H1 (cell line): ENCODE data around the gene SPRYD4. TPM values are rescaled to one million over a fixed set of nuclear protein-coding genes. Genes with fewer than 3 reads are reported as not detected.

Source experiments
- CTCF ChIA-PET: fragments of 300-600 bp; sonication (Branson Sonifier 250); formaldehyde crosslinking; loops from one replicate; lab custom pipeline; 2021; ENCODE audit not compliant: partially characterized antibody; lab: Charles Lee
- POLR2A ChIA-PET: fragments of 300-600 bp; sonication (Branson Sonifier 250); formaldehyde crosslinking; loops from one replicate; lab custom pipeline; 2021; ENCODE audit warnings: inconsistent platforms; ENCODE audit not compliant: partially characterized antibody; lab: Charles Lee
- DNase-seq, 2 experiments: peaks; one replicate each; pipeline versions ENCODE4 v3.0.0 to v3.0.0-alpha.2; 2010 to 2022; ENCODE audit warnings: low spot score in 2 of 2, low read depth in 1 of 2, mixed read lengths in 1 of 2
- FAIRE-seq: peaks from 2 replicates; lab custom pipeline; 2011; peaks lifted over from hg19 to GRCh38; lab: Jason Lieb, UNC
- H2AFZ ChIP-seq: 2 replicates; pipeline ENCODE4 v1.8.1; 2012; ENCODE audit warnings: low read length, inconsistent platforms
- H2AK5ac ChIP-seq: 2 replicates; pipeline ENCODE4 v1.6.1; 2013; ENCODE audit warnings: low read depth, low read length
- H2BK120ac ChIP-seq: replicated peaks from 2 replicates; pipeline ENCODE3; 2013; ENCODE audit warnings: low read depth, low read length, inconsistent platforms
- H2BK12ac ChIP-seq: 2 replicates; pipeline ENCODE4 v1.6.1; 2013; ENCODE audit warnings: low read depth, low read length
- H2BK15ac ChIP-seq: 2 replicates; pipeline ENCODE4 v1.6.1; 2013; ENCODE audit warnings: low read length
- H2BK20ac ChIP-seq: 2 replicates; pipeline ENCODE4 v1.6.1; 2013; ENCODE audit warnings: low read length
- H2BK5ac ChIP-seq: 2 replicates; pipeline ENCODE4 v1.6.1; 2013; ENCODE audit warnings: low read depth, low read length
- H3K14ac ChIP-seq: 2 replicates; pipeline ENCODE4 v1.6.1; 2013; ENCODE audit warnings: inconsistent platforms; ENCODE audit not compliant: insufficient read length
- H3K18ac ChIP-seq: 2 replicates; pipeline ENCODE4 v1.6.1; 2013; ENCODE audit warnings: low read length; ENCODE audit errors: extremely low read depth
- H3K23ac ChIP-seq: 2 replicates; pipeline ENCODE4 v1.6.1; 2013; ENCODE audit warnings: inconsistent platforms; ENCODE audit not compliant: insufficient read length
- H3K23me2 ChIP-seq: 2 replicates; pipeline ENCODE4 v1.6.1; 2013; ENCODE audit warnings: low read depth, low read length
- H3K27ac ChIP-seq: 2 replicates; pipeline ENCODE4 v1.6.1; 2011; ENCODE audit warnings: low read depth, low read length, inconsistent platforms
- H3K27me3 ChIP-seq, 4 experiments: replicated peaks in 1 of 4; 1 replicate in 1 of 4; 2 replicates in 3 of 4; pipeline versions ENCODE4 v1.6.1 to v1.8.1; 2011 to 2013; ENCODE audit warnings: low read length in 3 of 4, mild to moderate bottlenecking in 3 of 4, inconsistent platforms in 2 of 4, mixed read lengths in 2 of 4, moderate library complexity in 1 of 4; ENCODE audit not compliant: control insufficient read depth in 3 of 4, insufficient read depth in 3 of 4; ENCODE audit errors: extremely low read depth in 1 of 4
- H3K36me3 ChIP-seq, 4 experiments: 2 replicates each; pipeline versions ENCODE4 v1.6.1 to v1.8.1; 2011 to 2013; ENCODE audit warnings: mild to moderate bottlenecking in 4 of 4, low read length in 3 of 4, moderate library complexity in 2 of 4, control low read depth in 1 of 4, inconsistent platforms in 1 of 4; ENCODE audit not compliant: insufficient read depth in 4 of 4, control insufficient read depth in 2 of 4
- H3K4ac ChIP-seq: replicated peaks from 2 replicates; pipeline ENCODE3; 2013; ENCODE audit warnings: low read length, low read depth, mixed read lengths, inconsistent platforms; ENCODE audit not compliant: insufficient read length
- H3K4me1 ChIP-seq, 4 experiments: replicated peaks in 1 of 4; 1 replicate in 1 of 4; 2 replicates in 3 of 4; pipeline versions ENCODE4 v1.6.1 to v1.8.1; 2011 to 2013; ENCODE audit warnings: low read length in 3 of 4, inconsistent platforms in 2 of 4, mixed read lengths in 1 of 4; ENCODE audit not compliant: insufficient read depth in 4 of 4, control insufficient read depth in 3 of 4
- H3K4me2 ChIP-seq, 2 experiments: 2 replicates each; pipeline versions ENCODE4 v1.6.1 to v1.8.1; 2011 to 2013; ENCODE audit warnings: low read depth in 2 of 2, low read length in 2 of 2, control low read depth in 1 of 2, inconsistent platforms in 1 of 2, mild to moderate bottlenecking in 1 of 2; ENCODE audit not compliant: insufficient read depth in 1 of 2
- H3K4me3 ChIP-seq, 4 experiments: fragments of 200-600, 300-600 bp in 1 of 4; sonication (generic), shearing (Covaris generic), sonication (Bioruptor Twin) in 1 of 4; 2 replicates each; pipeline versions ENCODE4 v1.5.1 to v1.8.1; 2011 to 2016; ENCODE audit warnings: low read length in 4 of 4, low read depth in 3 of 4, control low read depth in 2 of 4, inconsistent platforms in 2 of 4, mild to moderate bottlenecking in 2 of 4, mixed read lengths in 1 of 4, moderate library complexity in 1 of 4; ENCODE audit not compliant: insufficient read depth in 2 of 4; ENCODE audit errors: extremely low read depth in 1 of 4
- H3K56ac ChIP-seq: replicated peaks from 2 replicates; pipeline ENCODE3; 2013; ENCODE audit warnings: low read depth, mild to moderate bottlenecking, mixed read lengths, low read length, inconsistent platforms; ENCODE audit not compliant: insufficient read length
- H3K79me1 ChIP-seq: 2 replicates; pipeline ENCODE4 v1.6.1; 2013; ENCODE audit warnings: low read depth, low read length, control low read depth
- H3K79me2 ChIP-seq, 2 experiments: 2 replicates each; pipeline versions ENCODE4 v1.6.1 to v1.8.1; 2012 to 2013; ENCODE audit warnings: low read length in 2 of 2, mild to moderate bottlenecking in 2 of 2, inconsistent platforms in 1 of 2; ENCODE audit not compliant: insufficient read depth in 2 of 2, control insufficient read depth in 1 of 2
- H3K9ac ChIP-seq, 4 experiments: replicated peaks in 1 of 4; 1 replicate in 1 of 4; 2 replicates in 3 of 4; pipeline versions ENCODE4 v1.6.1 to v1.8.1; 2011 to 2013; ENCODE audit warnings: low read depth in 3 of 4, low read length in 3 of 4, control low read depth in 2 of 4, mild to moderate bottlenecking in 2 of 4, moderate library complexity in 2 of 4, inconsistent platforms in 1 of 4; ENCODE audit errors: extremely low read depth in 1 of 4
- H3K9me3 ChIP-seq, 2 experiments: 2 replicates each; pipeline versions ENCODE4 v1.6.1 to v1.8.1; 2012 to 2013; ENCODE audit warnings: mild to moderate bottlenecking in 2 of 2, moderate library complexity in 2 of 2, control low read depth in 1 of 2, inconsistent platforms in 1 of 2, low read depth in 1 of 2, low read length in 1 of 2, mixed read lengths in 1 of 2; ENCODE audit not compliant: insufficient read depth in 2 of 2
- H4K20me1 ChIP-seq, 2 experiments: replicated peaks in 1 of 2; 2 replicates each; pipeline versions ENCODE3 to v1.8.1; 2011 to 2013; ENCODE audit warnings: inconsistent platforms in 2 of 2, low read length in 2 of 2, mild to moderate bottlenecking in 1 of 2; ENCODE audit not compliant: insufficient read depth in 2 of 2, control insufficient read depth in 1 of 2
- H4K5ac ChIP-seq: 2 replicates; pipeline ENCODE4 v1.6.1; 2013; ENCODE audit warnings: low read length, low read depth, mixed read lengths, inconsistent platforms; ENCODE audit not compliant: insufficient read length
- H4K8ac ChIP-seq: 2 replicates; pipeline ENCODE4 v1.8.0; 2013; ENCODE audit warnings: mild to moderate bottlenecking, moderate library complexity, low read length, inconsistent platforms; ENCODE audit not compliant: insufficient read depth; ENCODE audit errors: extremely low read depth
- H4K91ac ChIP-seq: replicated peaks from 2 replicates; pipeline ENCODE3; 2013; ENCODE audit warnings: low read length, mixed read lengths, inconsistent platforms; ENCODE audit not compliant: insufficient read length
- BCL11A ChIP-seq, 2 experiments: IDR thresholded peaks; one replicate each; pipeline ENCODE4 v1.6.1; 2011; ENCODE audit warnings: low read depth in 2 of 2, low read length in 2 of 2, mild to moderate bottlenecking in 2 of 2
- CBX5 ChIP-seq: fragments of 300-800, 300-1000 bp; sonication (generic); IDR thresholded peaks from 2 replicates; pipeline ENCODE4 v1.7.1; 2016; ENCODE audit warnings: antibody characterized with exemption, low read length, low read depth
- RAD21 ChIP-seq, 2 experiments: IDR thresholded peaks in 1 of 2; conservative IDR thresholded peaks in 1 of 2; 2 replicates each; pipeline ENCODE4 v1.6.1; 2011; ENCODE audit warnings: low read depth in 2 of 2, low read length in 2 of 2, improper control_type of control experiment in 1 of 2, inconsistent platforms in 1 of 2, mild to moderate bottlenecking in 1 of 2, moderate library complexity in 1 of 2
- RNF2 ChIP-seq: fragments of 200-900, 300-1000 bp; sonication (generic); IDR thresholded peaks from 2 replicates; pipeline ENCODE4 v1.7.1; 2016; ENCODE audit warnings: borderline replicate concordance, low read depth, mild to moderate bottlenecking, antibody characterized with exemption, low read length; ENCODE audit not compliant: poor library complexity, severe bottlenecking; ENCODE audit errors: missing control alignments
- TEAD4 ChIP-seq: IDR thresholded peaks from 2 replicates; pipeline ENCODE4 v1.6.1; 2012; ENCODE audit warnings: low read depth, low read length, inconsistent platforms, mixed read lengths
- WGBS, 2 experiments: shearing (Covaris generic) in 1 of 2; methylation state at CpG; one replicate each; pipeline versions ENCODE4 v1.1.6 to v1.1.7; 2013 to 2015; ENCODE audit warnings: low lambda C conversion rate in 2 of 2, mixed read lengths in 2 of 2, inconsistent platforms in 1 of 2, low coverage in 1 of 2, missing lambda C conversion rate in 1 of 2; ENCODE audit not compliant: insufficient replicate concordance in 2 of 2, insufficient coverage in 1 of 2, insufficient read length in 1 of 2; ENCODE audit errors: extremely low coverage in 1 of 2, missing lambda C conversion rate in 1 of 2; 5-methylcytosine and 5-hydroxymethylcytosine counted together
- polyA plus RNA-seq, 7 experiments: library from polyadenylated mRNA; depleted of rRNA in 3 of 7; stranded (reverse) in 5 of 7; unstranded in 2 of 7; fragments of >200 nt in 5 of 7; fragments of 200-250 nt in 2 of 7; gene quantifications; 1 replicate in 5 of 7; 2 replicates in 1 of 7; 4 replicates in 1 of 7; pipeline versions ENCODE4 v1.2.1 to v1.2.3, GENCODE V29; 2011 to 2013; ENCODE audit warnings: missing spikeins in 2 of 7, mixed read lengths in 2 of 7
- total RNA-seq: library from RNA; stranded (reverse); fragmentation: NEBNext Ultra II Directional; extraction: Animal tissue kit (Norgen Biotek cat#: 25700); gene quantifications from 2 replicates; pipeline ENCODE4 v1.2.1, GENCODE V29; 2021

SPRYD4 gene
- total and polyA plus RNA-seq, 2 of the 8 experiments (the other 6 are each of a cell fraction or from before 2014, with no cell fraction given): 4.3 to 5.3 TPM

- H3K36me3 ChIP-seq: no peaks in the 10 kb centered on the region
- H3K4me3 ChIP-seq: no peak overlapping the region
- no peak overlapping the region for H3K23ac ChIP-seq
- no peak overlapping the region for H2BK12ac ChIP-seq
- no peak overlapping the region for H2AK5ac ChIP-seq
- H3K23me2 ChIP-seq: no peaks in the 10 kb centered on the region
- FAIRE-seq (no peak), DNase-seq (no peak)
- no peak overlapping the region for H3K56ac ChIP-seq
- no peak overlapping the region for H4K5ac ChIP-seq
- H3K4me1 ChIP-seq: no peaks in the 10 kb centered on the region
- no peak overlapping the region for H3K18ac ChIP-seq
- H3K4me2 ChIP-seq: no peak overlapping the region
- POLR2A ChIA-PET: no interaction called here
- H3K79me1 ChIP-seq: no peaks in the 10 kb centered on the region
- no peak overlapping the region for H2AFZ ChIP-seq
- no peak overlapping the region for H3K9ac ChIP-seq
- H4K8ac ChIP-seq: no peak overlapping the region
- no peaks in the 10 kb centered on the region for H3K27me3 ChIP-seq
- no peak overlapping the region for H3K14ac ChIP-seq
- H2BK120ac ChIP-seq: no peak overlapping the region
- H3K27ac ChIP-seq: no peak overlapping the region
- H2BK5ac ChIP-seq: no peak overlapping the region
- H2BK15ac ChIP-seq: no peak overlapping the region
- CTCF ChIA-PET: interaction anchor here (0.7 to 16.9 kb wide), 5 partner anchors 9 to 252 kb away, joined by 3 to 279 read pairs (median 8); partner anchors contain the start of gene ANKRD52
- H3K79me2 ChIP-seq: no peaks in the 10 kb centered on the region
- 97% methylated on average over 16 of the region's 16 CpGs; no CpG with 5 or more reads in 1 of the 2 experiments for WGBS, 2 experiments
- no peak overlapping the region for H3K4ac ChIP-seq
- H4K91ac ChIP-seq: no peak overlapping the region
- no peaks in the 10 kb centered on the region for H4K20me1 ChIP-seq
- no peaks in the 10 kb centered on the region for H3K9me3 ChIP-seq
- no peak overlapping the region for H2BK20ac ChIP-seq
- no peak for TF ChIP-seq CBX5
- no peak for TF ChIP-seq RNF2
- TF ChIP-seq RAD21 (IDR thresholded peaks at IDR 0.05 in 1 of 2, conservative IDR thresholded peaks at IDR 0.05 in 1 of 2; ENCODE audit: low read depth in 2 of 2, low read length in 2 of 2): no peak
- no peak for TF ChIP-seq BCL11A (IDR thresholded peaks at IDR 0.05; ENCODE audit: low read depth in 2 of 2, low read length in 2 of 2)
- no peak for TF ChIP-seq TEAD4
Observed at GRCh38 chr12:56510786-56511185, 42.4 kb downstream of the SPRYD4 start.
